AG09319 (cell line): ENCODE data around the gene CNPPD1.

ENCODE experiments used
- DNase-seq: peaks from one replicate; pipeline ENCODE4 v3.0.0-alpha.2; 2010; ENCODE audit warnings: low read depth; ENCODE audit errors: extremely low read depth
- TF ChIP-seq, protein P1 (sequence below): IDR thresholded peaks from 2 replicates; pipeline ENCODE4 v1.5.1; 2011; ENCODE audit warnings: low read depth, mild to moderate bottlenecking, inconsistent platforms, low read length, moderate library complexity

CNPPD1 gene

DNA sequence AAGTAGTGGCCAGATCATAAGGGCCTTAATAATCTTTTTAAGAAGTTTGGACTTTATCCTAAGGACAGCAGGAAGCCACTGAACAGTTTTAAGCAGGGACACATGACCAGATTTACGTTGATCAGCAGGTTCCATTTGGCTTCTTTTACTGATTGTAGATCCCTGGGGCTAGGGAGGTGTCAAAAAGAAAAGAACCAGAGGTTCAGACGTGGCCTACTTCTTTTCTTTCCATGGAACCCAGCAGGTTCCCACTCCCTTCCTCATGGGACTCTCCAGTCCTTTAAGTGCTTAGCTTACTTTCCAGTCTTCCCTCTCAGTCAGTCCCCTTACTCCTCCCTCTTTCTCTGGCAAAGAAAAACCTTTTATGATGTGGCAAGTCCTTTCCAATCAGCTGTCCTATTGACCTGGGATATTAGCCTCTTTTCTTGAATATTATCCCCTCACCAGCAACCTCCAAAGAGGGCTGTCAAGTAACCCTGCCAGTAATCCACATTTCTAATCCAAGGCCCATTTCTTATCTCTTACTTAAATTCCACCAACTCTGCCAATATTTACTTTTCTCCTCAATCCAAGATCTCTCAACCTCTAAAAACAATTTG lies 49.6 kb downstream of the CNPPD1 start:
- no peak for DNase-seq
- TF ChIP-seq, protein P1, sequence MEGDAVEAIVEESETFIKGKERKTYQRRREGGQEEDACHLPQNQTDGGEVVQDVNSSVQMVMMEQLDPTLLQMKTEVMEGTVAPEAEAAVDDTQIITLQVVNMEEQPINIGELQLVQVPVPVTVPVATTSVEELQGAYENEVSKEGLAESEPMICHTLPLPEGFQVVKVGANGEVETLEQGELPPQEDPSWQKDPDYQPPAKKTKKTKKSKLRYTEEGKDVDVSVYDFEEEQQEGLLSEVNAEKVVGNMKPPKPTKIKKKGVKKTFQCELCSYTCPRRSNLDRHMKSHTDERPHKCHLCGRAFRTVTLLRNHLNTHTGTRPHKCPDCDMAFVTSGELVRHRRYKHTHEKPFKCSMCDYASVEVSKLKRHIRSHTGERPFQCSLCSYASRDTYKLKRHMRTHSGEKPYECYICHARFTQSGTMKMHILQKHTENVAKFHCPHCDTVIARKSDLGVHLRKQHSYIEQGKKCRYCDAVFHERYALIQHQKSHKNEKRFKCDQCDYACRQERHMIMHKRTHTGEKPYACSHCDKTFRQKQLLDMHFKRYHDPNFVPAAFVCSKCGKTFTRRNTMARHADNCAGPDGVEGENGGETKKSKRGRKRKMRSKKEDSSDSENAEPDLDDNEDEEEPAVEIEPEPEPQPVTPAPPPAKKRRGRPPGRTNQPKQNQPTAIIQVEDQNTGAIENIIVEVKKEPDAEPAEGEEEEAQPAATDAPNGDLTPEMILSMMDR: no peak

DNA sequence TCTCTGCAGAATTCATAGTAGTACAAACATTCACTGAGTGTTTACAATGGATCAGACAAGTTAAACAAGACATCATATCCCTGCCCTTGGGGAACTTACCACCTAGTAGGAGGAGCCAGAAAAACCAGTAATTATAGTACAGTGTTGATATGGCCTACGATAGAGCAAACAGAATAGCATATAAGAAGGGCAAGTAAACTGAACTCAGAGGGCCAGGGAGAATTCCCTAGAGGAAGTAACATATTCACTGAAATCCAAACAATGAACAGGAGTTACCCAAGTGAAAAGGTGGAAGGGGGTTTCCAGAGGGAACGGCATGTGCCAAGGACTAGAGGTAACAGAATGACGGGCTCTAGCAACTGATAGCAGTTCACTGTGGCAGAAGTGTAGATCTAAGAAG lies 50.2 kb downstream of the CNPPD1 start:
- TF ChIP-seq, protein P1: no peak
- DNase-seq: no peak

DNA sequence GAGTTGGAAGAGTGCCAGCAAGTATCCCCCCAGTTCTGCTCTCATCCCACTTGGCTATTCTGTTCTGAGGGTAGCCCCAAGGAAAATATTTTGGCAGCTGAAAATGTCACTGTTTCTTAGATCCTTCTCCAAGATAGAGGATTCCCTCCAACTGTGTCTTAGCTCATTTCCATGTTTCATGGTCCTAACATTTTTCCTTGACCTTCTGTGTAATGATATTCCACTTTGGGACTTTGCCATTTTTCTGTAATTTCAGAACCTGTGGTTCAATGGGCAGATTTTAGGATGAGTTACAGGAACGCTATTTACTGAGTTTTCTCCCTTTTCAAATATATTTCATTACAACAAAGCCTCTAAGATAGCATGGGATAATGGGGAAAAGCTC lies 50.8 kb downstream of the CNPPD1 start:
- TF ChIP-seq, protein P1: no peak
- DNase-seq: no peak

DNA sequence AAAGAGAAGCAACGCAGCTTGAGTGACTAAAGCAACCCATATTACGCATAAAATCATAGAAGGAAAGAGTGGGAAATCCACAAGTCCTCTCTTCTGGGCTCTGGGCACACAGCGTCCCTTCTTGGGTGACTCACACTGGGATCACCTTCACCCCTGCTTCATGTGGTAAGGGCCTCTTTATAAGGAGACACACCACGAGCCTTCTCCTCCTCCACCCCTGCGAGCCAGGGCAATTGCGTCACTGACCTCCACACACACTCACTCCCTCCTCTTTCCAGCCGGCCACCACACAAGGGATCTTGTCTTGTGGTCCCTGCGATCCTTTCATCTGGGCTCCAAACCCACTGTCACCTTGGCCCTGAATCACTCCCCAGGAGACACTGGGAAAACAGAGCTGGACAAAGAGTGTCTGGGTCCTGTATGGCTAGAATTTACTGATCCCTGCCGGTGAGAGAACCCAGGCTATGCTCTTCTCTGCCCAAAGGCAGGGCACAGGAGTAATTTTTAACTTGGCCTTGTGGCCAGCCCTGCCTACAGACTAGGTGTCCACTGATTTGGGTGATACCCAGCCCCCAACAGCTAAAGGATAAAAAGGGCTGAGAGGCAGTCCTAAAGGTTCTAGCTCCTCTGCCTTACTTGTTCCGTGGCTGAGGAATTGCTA lies 51.4 kb downstream of the CNPPD1 start:
- TF ChIP-seq, protein P1: no peak
- peak; percentile 49 for DNase-seq

DNA sequence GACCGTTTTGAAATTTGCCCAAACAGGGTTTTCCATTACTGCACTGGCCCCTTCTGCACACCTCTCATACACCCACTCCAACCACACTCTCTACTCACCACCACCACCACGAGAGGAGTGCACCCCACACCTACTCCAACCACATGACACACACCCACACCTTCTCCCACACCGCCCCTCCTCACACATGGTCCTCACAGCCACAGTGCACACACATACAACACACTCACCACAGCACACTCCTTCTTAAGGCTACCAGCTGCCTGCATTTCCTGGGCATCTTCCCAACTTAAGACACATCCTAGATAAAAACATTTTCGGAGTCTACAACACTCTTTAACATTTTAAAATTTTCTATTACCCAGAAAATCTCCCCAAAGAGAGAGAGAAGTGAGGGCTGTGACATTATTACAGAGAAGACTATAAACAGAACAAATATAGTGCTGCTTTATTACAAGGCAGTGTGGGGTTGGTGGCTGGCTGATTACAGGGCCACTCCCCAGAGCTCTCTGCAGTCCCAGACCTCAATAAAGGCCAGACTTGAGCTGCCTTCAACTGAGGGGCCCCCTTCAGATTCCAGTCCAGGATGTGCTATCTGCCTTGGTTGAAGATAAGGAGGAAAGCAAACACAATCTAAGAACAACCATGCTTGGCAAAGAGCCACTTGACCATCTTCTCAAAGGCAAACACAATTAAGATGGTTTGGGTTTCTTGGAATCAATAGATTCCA lies 52.2 kb downstream of the CNPPD1 start:
- TF ChIP-seq, protein P1: no peak
- DNase-seq: no peak

GRCh38 chr2:219123356-219124135 lies 53.2 kb downstream of the CNPPD1 start:
- DNase-seq: no peak
- TF ChIP-seq, protein P1: no peak
